Measurements from ENCODE around the gene GJA10. TPM values are rescaled to one million over a fixed set of nuclear protein-coding genes. Genes with fewer than 3 reads are reported as not detected.
"Not testable (repeated sequence)": the region's sequence is repeated elsewhere in the genome, so short reads cannot be mapped to it uniquely, and the experiment has no call there.

GJA10 gene
- total and polyA plus RNA-seq, 5 donors from 2014 or later, result not detected

DNA sequence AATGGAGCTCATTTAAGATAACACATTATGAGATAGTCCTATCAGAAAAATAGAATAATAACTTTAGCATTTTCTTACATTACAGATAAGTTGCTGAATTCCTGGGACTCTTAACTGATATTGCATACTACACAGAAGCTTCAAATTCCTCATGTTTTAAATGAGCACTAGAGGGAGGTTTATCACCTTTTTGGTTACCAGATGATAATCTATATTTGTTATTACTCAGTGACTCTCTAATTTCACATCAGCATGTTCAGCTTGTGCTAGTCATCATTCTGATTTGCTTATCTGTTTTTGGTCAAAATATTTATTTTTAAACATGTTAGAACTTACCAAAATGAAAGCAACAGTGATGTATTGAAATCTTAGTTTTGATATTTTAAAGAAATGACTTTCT, 20.5 kb upstream of the GJA10 start:
- Histone ChIP-seq H3K4me1 (ENCODE audit: control insufficient read depth, insufficient read depth, low read length, poor library complexity, severe bottlenecking) (no peaks in the 10 kb centered on the region), H3K9me3 (ENCODE audit: control insufficient read depth in 2 of 2, low read length in 2 of 2) (no peaks in the 10 kb centered on the region), H3K4me3 (ENCODE audit: low read depth, low read length) (no peak overlapping the region), H3K27ac (ENCODE audit: insufficient read depth, low read length, poor library complexity, severe bottlenecking) (no peak overlapping the region), H3K27me3 (ENCODE audit: control insufficient read depth, insufficient read depth, low read length) (no peaks in the 10 kb centered on the region), H3K36me3 (ENCODE audit: control insufficient read depth, insufficient read depth, low read length) (peaks cover 29% of the 10 kb centered on the region)
- Mint-ChIP-seq H3K36me3 (peaks cover 24% of the 10 kb centered on the region), H3K4me3 (peak overlapping the region in 1 of 4 donors; percentile 15), H3K27ac (no peak overlapping the region), H3K4me1 (peaks cover 4 to 18% (median 7%) of the 10 kb centered on the region in 4 donors), H3K9me3 (no peaks in the 10 kb centered on the region), H3K27me3 (no peaks in the 10 kb centered on the region)
- ATAC-seq (ENCODE audit: low read depth in 2 of 2) (no peak), DNase-seq (no peak)

DNA sequence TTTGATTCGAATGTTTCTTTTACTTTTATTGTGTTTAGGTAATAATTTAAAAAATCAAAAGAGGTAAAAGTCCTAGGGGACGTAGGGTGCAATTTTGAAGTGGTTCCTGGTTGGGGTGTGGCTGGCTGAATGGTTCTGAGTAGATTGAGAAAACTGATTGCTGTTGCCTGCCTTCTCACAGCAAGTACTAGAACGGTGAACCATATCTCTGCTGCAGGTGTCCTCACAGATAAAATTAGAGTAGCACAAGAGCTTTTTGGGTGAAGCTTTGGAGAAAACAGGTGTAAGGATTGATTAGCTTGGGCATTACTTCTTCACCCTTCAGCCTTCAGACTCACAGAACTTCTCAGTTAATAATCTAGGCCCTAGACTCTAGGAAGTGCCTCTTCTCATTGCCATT, 19.8 kb upstream of the GJA10 start:
- peak overlapping the region in 1 of 4 donors; percentile 15 for H3K4me3 Mint-ChIP-seq
- H3K27ac Mint-ChIP-seq, result no peak overlapping the region
- Histone ChIP-seq H3K4me1 (ENCODE audit: control insufficient read depth, insufficient read depth, low read length, poor library complexity, severe bottlenecking) (no peaks in the 10 kb centered on the region), H3K27me3 (ENCODE audit: control insufficient read depth, insufficient read depth, low read length) (no peaks in the 10 kb centered on the region), H3K4me3 (ENCODE audit: low read depth, low read length) (no peak overlapping the region), H3K36me3 (ENCODE audit: control insufficient read depth, insufficient read depth, low read length) (peaks cover 29% of the 10 kb centered on the region), H3K27ac (ENCODE audit: insufficient read depth, low read length, poor library complexity, severe bottlenecking) (peak overlapping the region; percentile 47), H3K9me3 (ENCODE audit: control insufficient read depth in 2 of 2, low read length in 2 of 2) (no peaks in the 10 kb centered on the region)
- H3K4me1 Mint-ChIP-seq, result peaks cover 4 to 14% (median 7%) of the 10 kb centered on the region in 4 donors
- H3K36me3 Mint-ChIP-seq, result peaks cover 22% of the 10 kb centered on the region
- ATAC-seq (ENCODE audit: low read depth in 2 of 2) (no peak), DNase-seq (no peak)
- no peaks in the 10 kb centered on the region for H3K27me3 Mint-ChIP-seq
- H3K9me3 Mint-ChIP-seq, result no peaks in the 10 kb centered on the region

GRCh38 chr6:89886378-89887120, 7.7 kb upstream of the GJA10 start:
- H3K4me3 ChIP-seq (ENCODE audit: low read depth, low read length), result no peak overlapping the region
- Mint-ChIP-seq H3K27me3 (peaks cover 21% of the 10 kb centered on the region), H3K4me1 (peaks cover 0 to 4% (median 1%) of the 10 kb centered on the region in 4 donors), H3K36me3 (no peaks in the 10 kb centered on the region), H3K27ac (no peak overlapping the region), H3K4me3 (no peak overlapping the region), H3K9me3 (no peaks in the 10 kb centered on the region)
- no peaks in the 10 kb centered on the region for H3K9me3 ChIP-seq (ENCODE audit: control insufficient read depth in 2 of 2, low read length in 2 of 2)
- no peaks in the 10 kb centered on the region for H3K4me1 ChIP-seq (ENCODE audit: control insufficient read depth, insufficient read depth, low read length, poor library complexity, severe bottlenecking)
- no peak for ATAC-seq (ENCODE audit: low read depth in 2 of 2)
- no peaks in the 10 kb centered on the region for H3K36me3 ChIP-seq (ENCODE audit: control insufficient read depth, insufficient read depth, low read length)
- no peak overlapping the region for H3K27ac ChIP-seq (ENCODE audit: insufficient read depth, low read length, poor library complexity, severe bottlenecking)
- DNase-seq, result no peak
- H3K27me3 ChIP-seq (ENCODE audit: control insufficient read depth, insufficient read depth, low read length), result peaks cover 5% of the 10 kb centered on the region

- peak in 1 of 3 donors; percentile 15 for DNase-seq
- no peaks in the 10 kb centered on the region for H3K9me3 ChIP-seq (ENCODE audit: control insufficient read depth in 2 of 2, low read length in 2 of 2)
- no peak overlapping the region for H3K27ac Mint-ChIP-seq
- peak overlapping the region in 2 of 4 donors; percentile 58 to 60 for H3K4me3 Mint-ChIP-seq
- ATAC-seq (ENCODE audit: low read depth in 2 of 2), result peak; percentile 47 to 52
- H3K9me3 Mint-ChIP-seq, result no peaks in the 10 kb centered on the region
- H3K27me3 Mint-ChIP-seq, result peaks cover 25% of the 10 kb centered on the region
- H3K36me3 ChIP-seq (ENCODE audit: control insufficient read depth, insufficient read depth, low read length), result no peaks in the 10 kb centered on the region
- peaks cover 0 to 5% (median 1%) of the 10 kb centered on the region in 4 donors for H3K4me1 Mint-ChIP-seq
- no peak overlapping the region for H3K27ac ChIP-seq (ENCODE audit: insufficient read depth, low read length, poor library complexity, severe bottlenecking)
- peaks cover 7% of the 10 kb centered on the region for H3K27me3 ChIP-seq (ENCODE audit: control insufficient read depth, insufficient read depth, low read length)
- H3K4me3 ChIP-seq (ENCODE audit: low read depth, low read length), result no peak overlapping the region
- no peaks in the 10 kb centered on the region for H3K36me3 Mint-ChIP-seq
- H3K4me1 ChIP-seq (ENCODE audit: control insufficient read depth, insufficient read depth, low read length, poor library complexity, severe bottlenecking), result no peaks in the 10 kb centered on the region
These were observed 6.7 kb upstream of the GJA10 start for GRCh38 chr6:89887452-89888137.

DNA sequence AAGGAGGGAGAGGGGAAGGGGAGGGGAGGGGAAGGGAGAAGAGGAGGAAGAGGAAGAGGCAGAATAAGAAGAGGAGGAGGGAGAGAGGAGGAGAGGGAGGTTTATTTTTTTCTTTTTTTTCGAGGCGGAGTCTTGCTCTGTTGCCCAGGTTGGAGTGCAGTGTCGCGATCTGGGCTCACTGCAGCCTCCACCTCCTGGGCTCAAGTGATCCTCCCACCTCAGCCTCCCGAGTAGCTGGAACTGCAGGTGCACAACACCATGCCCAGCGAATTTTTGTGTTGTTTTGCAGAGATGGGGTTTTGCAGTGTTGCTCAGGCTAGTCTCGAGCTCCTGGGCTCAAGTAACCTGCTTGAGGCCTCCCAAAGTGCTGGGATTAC, 6.1 kb upstream of the GJA10 start:
- H3K4me3 ChIP-seq (ENCODE audit: low read depth, low read length), result no peak overlapping the region
- no peak overlapping the region for H3K27ac Mint-ChIP-seq
- peaks cover 7% of the 10 kb centered on the region for H3K27me3 ChIP-seq (ENCODE audit: control insufficient read depth, insufficient read depth, low read length)
- peaks cover 30% of the 10 kb centered on the region for H3K27me3 Mint-ChIP-seq
- no peaks in the 10 kb centered on the region for H3K36me3 Mint-ChIP-seq
- no peaks in the 10 kb centered on the region for H3K36me3 ChIP-seq (ENCODE audit: control insufficient read depth, insufficient read depth, low read length)
- H3K9me3 ChIP-seq (ENCODE audit: control insufficient read depth in 2 of 2, low read length in 2 of 2), result no peaks in the 10 kb centered on the region
- H3K27ac ChIP-seq (ENCODE audit: insufficient read depth, low read length, poor library complexity, severe bottlenecking), result no peak overlapping the region
- peaks cover 0 to 5% (median 1%) of the 10 kb centered on the region in 4 donors for H3K4me1 Mint-ChIP-seq
- no peaks in the 10 kb centered on the region for H3K9me3 Mint-ChIP-seq
- no peak for DNase-seq
- no peak overlapping the region for H3K4me3 Mint-ChIP-seq
- H3K4me1 ChIP-seq (ENCODE audit: control insufficient read depth, insufficient read depth, low read length, poor library complexity, severe bottlenecking), result no peaks in the 10 kb centered on the region
- no peak for ATAC-seq (ENCODE audit: low read depth in 2 of 2)

GRCh38 chr6:89888871-89889270, 5.4 kb upstream of the GJA10 start:
- no peaks in the 10 kb centered on the region for H3K36me3 Mint-ChIP-seq
- peaks cover 0 to 5% (median 1%) of the 10 kb centered on the region in 4 donors for H3K4me1 Mint-ChIP-seq
- H3K4me3 Mint-ChIP-seq, result no peak overlapping the region
- Histone ChIP-seq H3K4me3 (ENCODE audit: low read depth, low read length) (no peak overlapping the region), H3K27me3 (ENCODE audit: control insufficient read depth, insufficient read depth, low read length) (peaks cover 9% of the 10 kb centered on the region), H3K9me3 (ENCODE audit: control insufficient read depth in 2 of 2, low read length in 2 of 2) (no peaks in the 10 kb centered on the region), H3K4me1 (ENCODE audit: control insufficient read depth, insufficient read depth, low read length, poor library complexity, severe bottlenecking) (no peaks in the 10 kb centered on the region), H3K27ac (ENCODE audit: insufficient read depth, low read length, poor library complexity, severe bottlenecking) (no peak overlapping the region), H3K36me3 (ENCODE audit: control insufficient read depth, insufficient read depth, low read length) (no peaks in the 10 kb centered on the region)
- no peak for ATAC-seq (ENCODE audit: low read depth in 2 of 2)
- H3K27ac Mint-ChIP-seq, result no peak overlapping the region
- H3K9me3 Mint-ChIP-seq, result no peaks in the 10 kb centered on the region
- DNase-seq, result peak in 1 of 3 donors; percentile 62
- peaks cover 38% of the 10 kb centered on the region for H3K27me3 Mint-ChIP-seq

DNA sequence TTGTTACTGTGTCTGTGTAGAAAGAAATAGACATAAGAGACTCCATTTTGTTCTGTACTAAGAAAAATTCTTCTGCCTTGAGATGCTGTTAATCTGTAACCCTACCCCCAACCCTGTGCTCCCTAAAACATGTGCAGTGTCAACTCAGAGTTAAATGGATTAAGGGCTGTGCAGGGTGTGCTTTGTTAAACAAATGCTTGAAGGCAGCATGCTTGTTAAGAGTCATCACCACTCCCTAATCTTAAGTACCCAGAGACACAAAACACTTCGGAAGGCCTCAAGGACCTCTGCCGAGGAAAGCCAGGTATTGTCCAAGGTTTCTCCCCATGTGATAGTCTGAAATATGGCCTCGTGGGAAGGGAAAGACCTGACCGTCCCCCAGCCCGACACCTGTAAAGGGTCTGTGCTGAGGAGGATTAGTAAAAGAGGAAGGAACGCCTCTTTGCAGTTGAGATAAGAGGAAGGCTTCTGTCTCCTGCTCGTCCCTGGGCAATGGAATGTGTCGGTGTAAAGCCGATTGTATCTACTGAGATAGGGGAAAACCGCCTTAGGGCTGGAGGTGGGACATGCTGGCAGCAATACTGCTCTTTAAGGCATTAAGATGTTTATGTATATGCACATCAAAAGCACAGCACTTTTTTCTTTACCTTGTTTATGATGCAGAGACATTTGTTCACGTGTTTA, 3.3 kb upstream of the GJA10 start:
- H3K9me3 Mint-ChIP-seq, result not testable (repeated sequence)

More for the DNA sequence above, 3.3 kb upstream of the GJA10 start:
- H3K27me3 Mint-ChIP-seq, result peaks cover 32% of the 10 kb centered on the region
- H3K9me3 ChIP-seq (ENCODE audit: control insufficient read depth in 2 of 2, low read length in 2 of 2); H3K27ac Mint-ChIP-seq; H3K36me3 ChIP-seq (ENCODE audit: control insufficient read depth, insufficient read depth, low read length); H3K4me3 Mint-ChIP-seq; H3K36me3 Mint-ChIP-seq; DNase-seq; H3K4me1 ChIP-seq (ENCODE audit: control insufficient read depth, insufficient read depth, low read length, poor library complexity, severe bottlenecking); H3K4me1 Mint-ChIP-seq; ATAC-seq (ENCODE audit: low read depth in 2 of 2); H3K27ac ChIP-seq (ENCODE audit: insufficient read depth, low read length, poor library complexity, severe bottlenecking); H3K4me3 ChIP-seq (ENCODE audit: low read depth, low read length): not testable (repeated sequence)
- H3K27me3 ChIP-seq (ENCODE audit: control insufficient read depth, insufficient read depth, low read length), result peaks cover 14% of the 10 kb centered on the region
